ENCODE measurements around the gene GRIK5.

The GRIK5 gene

DNA sequence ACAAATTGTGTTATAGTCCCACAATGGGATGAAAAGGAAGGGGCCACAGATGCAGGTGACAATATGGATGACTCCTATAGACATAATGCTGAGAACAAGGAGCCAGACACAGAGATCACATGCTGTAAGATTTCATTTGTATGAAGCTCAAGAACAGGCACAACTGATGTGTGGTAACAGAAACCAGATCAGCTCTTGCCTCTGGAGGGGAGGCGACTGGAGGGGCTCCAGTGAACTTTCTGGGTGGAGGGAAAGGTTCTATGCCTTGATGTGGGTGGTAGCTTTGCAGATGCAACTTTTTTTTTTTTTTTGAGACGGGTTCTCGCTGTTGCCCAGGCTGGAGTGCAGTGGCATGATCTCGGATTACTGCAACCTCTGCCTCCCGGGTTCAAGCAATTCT, 104.9 kb downstream of the GRIK5 start:
- DNase-seq (ENCODE audit: low read depth, low spot score) = no peak
- H3K27ac ChIP-seq = no peak overlapping the region

DNA sequence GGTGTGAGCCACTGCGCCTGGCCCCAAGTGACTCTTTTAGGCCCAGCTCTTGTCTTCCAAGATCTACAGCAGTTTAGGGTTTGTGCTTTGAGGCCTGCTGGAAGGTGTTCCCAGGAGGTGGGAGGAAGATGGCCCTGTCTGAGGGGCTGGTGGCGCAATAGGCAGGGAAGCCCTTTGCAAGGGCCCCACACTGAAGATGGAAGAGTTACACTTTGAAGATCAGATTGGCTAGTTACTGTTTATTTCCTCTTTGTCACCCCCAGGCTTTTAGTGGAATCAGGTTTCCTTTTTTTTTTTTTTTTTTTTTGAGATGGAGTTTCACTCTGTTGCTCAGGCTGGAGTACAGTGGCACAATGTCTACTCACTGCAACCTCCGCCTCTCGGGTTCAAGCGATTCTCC, 109.0 kb downstream of the GRIK5 start:
- no peak overlapping the region for H3K27ac ChIP-seq
- no peak for DNase-seq (ENCODE audit: low read depth, low spot score)

DNA sequence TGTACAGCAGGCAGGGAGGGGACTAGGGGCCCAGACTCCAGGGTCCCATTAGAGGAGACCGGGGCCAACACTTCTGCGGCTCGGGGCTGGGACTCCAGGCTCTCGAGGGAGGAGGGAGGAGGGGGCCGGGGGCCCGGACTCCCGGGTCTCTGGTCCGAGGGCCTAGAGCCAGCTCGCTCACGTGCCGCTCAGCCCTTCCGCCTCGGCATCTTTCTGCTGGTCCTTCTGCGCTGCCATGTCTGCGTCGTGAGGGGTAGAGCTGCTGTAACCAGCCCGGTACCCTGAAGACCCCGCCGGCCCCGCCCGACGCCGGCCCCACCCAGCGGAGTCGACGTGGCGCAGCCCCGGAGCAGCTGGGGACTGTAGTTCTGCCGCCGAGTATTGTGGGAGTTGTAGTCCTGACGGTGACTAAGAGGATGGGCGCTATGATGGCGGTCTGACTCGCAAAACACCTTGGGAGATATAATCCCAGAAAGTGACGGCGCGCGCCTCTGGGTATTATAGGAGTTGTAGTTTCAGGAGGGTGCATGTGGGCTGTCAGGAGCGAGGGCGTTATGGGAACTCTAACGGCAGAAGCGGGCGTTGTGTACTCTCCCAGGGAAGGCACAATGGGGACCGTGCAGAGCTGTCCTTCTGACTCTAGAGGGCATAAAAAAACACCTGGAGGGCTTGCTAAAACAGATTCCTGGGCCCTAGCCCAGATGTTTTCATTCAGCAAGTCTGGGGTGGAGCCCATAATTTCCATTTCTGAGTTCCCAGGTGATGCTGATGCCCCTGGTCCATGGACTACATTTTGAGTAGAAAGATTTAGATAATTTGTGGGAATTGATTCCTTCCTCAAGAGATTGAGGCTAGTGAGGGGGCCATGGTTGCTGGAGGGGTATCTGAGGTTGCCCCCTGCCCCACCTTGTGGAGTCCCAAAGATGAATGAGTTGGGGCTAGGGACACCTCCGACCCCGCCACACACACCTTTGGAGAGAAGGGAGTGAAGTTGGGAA, 110.7 kb downstream of the GRIK5 start, which contains the start of gene RABAC1:
Gene RABAC1 (minus strand): TSS at position 266 of the 998 bp plus-strand sequence. CDS start 29 bp downstream, at position 237.
- DNase-seq (ENCODE audit: low read depth, low spot score) = peak; percentile 61
- H3K27ac ChIP-seq = peak within 1 kb of the TSS; percentile 83

GRCh38 chr19:41958367-41959055, 111.5 kb downstream of the GRIK5 start:
- no peak for DNase-seq (ENCODE audit: low read depth, low spot score)
- H3K27ac ChIP-seq = peak overlapping the region; percentile 83

DNA sequence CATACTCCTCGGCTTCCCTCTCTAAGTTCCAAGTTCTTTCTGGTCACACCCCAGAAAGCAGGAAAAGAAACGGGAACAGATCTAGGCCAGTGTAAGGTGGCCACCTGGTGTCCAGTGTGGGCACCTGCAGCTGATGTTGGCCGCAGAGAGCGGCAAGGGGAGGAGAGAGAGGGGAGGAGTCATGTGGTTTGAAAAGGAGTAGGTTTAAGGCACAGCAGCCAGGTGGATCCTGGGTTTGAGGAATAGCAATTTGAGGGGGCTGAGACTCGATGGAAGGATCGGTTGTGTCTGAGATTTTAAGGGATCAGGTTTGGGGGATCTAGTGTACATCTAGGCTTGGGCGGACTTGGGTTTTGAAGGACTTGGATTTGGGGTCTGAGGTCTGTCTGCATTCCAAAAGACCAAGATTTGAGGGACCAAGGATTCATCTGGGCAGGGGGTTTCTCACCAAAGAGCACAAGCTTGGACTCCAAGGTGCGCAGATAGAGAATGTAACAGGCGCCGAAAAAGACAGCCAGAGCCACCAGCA, 112.1 kb downstream of the GRIK5 start:
- DNase-seq (ENCODE audit: low read depth, low spot score) = peak; percentile 56
- peak overlapping the region; percentile 83 for H3K27ac ChIP-seq

GRCh38 chr19:41957161-41957837, 112.7 kb downstream of the GRIK5 start:
- no peak for DNase-seq (ENCODE audit: low read depth, low spot score)
- H3K27ac ChIP-seq = no peak overlapping the region

GRCh38 chr19:41956621-41957020, 113.4 kb downstream of the GRIK5 start:
- DNase-seq (ENCODE audit: low read depth, low spot score) = no peak
- H3K27ac ChIP-seq = no peak overlapping the region

- no peak overlapping the region for H3K27ac ChIP-seq
- DNase-seq (ENCODE audit: low read depth, low spot score) = no peak
These were observed 114.5 kb downstream of the GRIK5 start for GRCh38 chr19:41955521-41955920.

- DNase-seq (ENCODE audit: low read depth, low spot score) = no peak
- H3K27ac ChIP-seq = no peak overlapping the region
These were observed 118.3 kb downstream of the GRIK5 start for GRCh38 chr19:41951686-41952172.
